ENCODE data around the gene ALKBH4.
A peak's percentile ranks its signal among the peaks of the same experiment; 100 is the strongest.
"Not testable (repeated sequence)": the region's sequence is repeated elsewhere in the genome, so short reads cannot be mapped to it uniquely, and the experiment has no call there.

The ALKBH4 gene

GRCh38 chr7:102426268-102427018 is 38.2 kb downstream of the ALKBH4 start:
- DNase-seq: peak; percentile 45

- DNase-seq: peak; percentile 76
These were observed 38.9 kb downstream of the ALKBH4 start for GRCh38 chr7:102425639-102426267.

- DNase-seq: no peak
These were observed 39.9 kb downstream of the ALKBH4 start for GRCh38 chr7:102424787-102425218.

- no peak for DNase-seq
These were observed 40.5 kb downstream of the ALKBH4 start for GRCh38 chr7:102424129-102424551.

- DNase-seq: no peak
These were observed 42.9 kb downstream of the ALKBH4 start for GRCh38 chr7:102421706-102422240.

GRCh38 chr7:102418592-102418991 is 46.1 kb downstream of the ALKBH4 start:
- no peak for DNase-seq

GRCh38 chr7:102417105-102417504 is 47.6 kb downstream of the ALKBH4 start:
- no peak for DNase-seq

- DNase-seq: no peak
These were observed 48.3 kb downstream of the ALKBH4 start for GRCh38 chr7:102416406-102416805.

- DNase-seq: peak; percentile 60
These were observed 48.9 kb downstream of the ALKBH4 start for GRCh38 chr7:102415685-102416225.

- DNase-seq: no peak
These were observed 51.1 kb downstream of the ALKBH4 start for GRCh38 chr7:102413611-102414010.

- DNase-seq: no peak
These were observed 51.6 kb downstream of the ALKBH4 start for GRCh38 chr7:102413091-102413490.

- no peak for DNase-seq
These were observed 52.1 kb downstream of the ALKBH4 start for GRCh38 chr7:102412548-102412947.

- no peak for DNase-seq
These were observed 53.7 kb downstream of the ALKBH4 start for GRCh38 chr7:102410918-102411317.

- no peak for DNase-seq
These were observed 54.5 kb downstream of the ALKBH4 start for GRCh38 chr7:102410123-102410522.

- no peak for DNase-seq
These were observed 55.3 kb downstream of the ALKBH4 start for GRCh38 chr7:102409340-102409739.

GRCh38 chr7:102408530-102408929 is 56.1 kb downstream of the ALKBH4 start:
- DNase-seq: not testable (repeated sequence)

- no peak for DNase-seq
These were observed 56.8 kb downstream of the ALKBH4 start for GRCh38 chr7:102407910-102408309.
